GM18517 (cell line): ENCODE results near the gene PPP1R12B.
"Not testable (repeated sequence)": the region's sequence is repeated elsewhere in the genome, so short reads cannot be mapped to it uniquely, and the experiment has no call there.

Experiments used
- ATAC-seq: cut with Tn5 transposase; IDR thresholded peaks from one replicate; pipeline ENCODE4 v1.9.1; 2021; ENCODE audit warnings: mild to moderate bottlenecking, moderate library complexity; ENCODE audit not compliant: unreplicated experiment

PPP1R12B gene

DNA sequence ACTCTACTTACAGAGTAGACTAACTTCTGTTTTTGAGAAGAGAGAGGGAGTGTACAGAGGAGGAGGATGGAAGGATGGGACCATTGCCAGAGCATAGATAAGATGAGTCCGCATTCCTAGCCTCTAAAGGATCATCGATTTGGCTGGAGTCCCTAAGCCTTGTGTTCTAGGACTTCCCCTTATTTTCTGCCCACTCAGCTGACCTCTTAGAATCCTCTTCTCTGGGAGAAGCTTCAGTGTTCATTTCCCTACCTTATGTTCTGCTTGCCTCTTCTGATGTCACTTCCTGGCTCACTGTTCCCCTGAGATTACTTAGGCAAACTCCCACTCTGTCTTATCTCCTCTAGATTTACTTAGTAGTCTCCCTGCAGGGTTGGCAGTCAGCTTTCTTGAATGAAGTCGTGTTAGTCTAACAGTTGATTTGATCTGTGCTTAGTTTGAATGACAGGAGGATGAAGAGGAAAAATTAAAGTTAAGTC, 205.1 kb downstream of the PPP1R12B start:
- ATAC-seq = peak; percentile 77

DNA sequence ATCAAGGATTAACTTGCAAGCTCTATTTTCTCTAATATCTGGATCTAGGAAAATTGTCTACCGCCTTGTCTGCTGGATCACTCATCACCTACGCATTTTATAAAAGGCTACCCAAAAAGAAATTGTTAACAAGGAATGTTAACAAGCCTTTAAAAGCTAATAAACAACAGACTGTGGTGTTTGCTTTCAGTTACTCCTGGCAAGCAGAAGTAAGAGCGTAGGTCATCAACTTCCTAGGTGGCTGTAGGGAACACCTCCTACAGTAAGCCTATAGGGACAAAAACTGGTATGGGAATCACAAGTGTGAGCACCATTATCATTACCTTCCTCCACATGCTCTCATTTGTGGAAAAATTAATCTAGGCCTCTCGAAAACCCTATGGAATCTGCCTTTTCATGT, 206.1 kb downstream of the PPP1R12B start:
- ATAC-seq = not testable (repeated sequence)

DNA sequence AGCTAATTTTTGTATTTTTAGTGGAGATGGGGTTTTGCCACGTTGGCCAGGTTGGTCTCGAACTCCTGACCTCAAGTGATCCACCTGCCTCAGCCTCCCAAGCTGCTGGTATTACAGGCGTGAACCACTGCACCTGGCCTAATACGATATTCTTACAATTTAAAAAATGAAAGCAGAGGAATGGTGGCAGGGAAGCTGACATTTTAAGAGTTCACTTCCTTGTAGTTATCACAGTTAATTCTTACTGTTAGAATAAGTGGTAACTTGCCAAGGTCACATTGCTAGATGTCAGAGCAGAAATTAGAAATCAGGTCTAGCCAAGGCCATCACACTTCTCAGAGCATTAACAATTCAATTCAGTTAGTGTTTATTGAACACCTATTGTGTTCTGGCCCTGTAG, 207.5 kb downstream of the PPP1R12B start:
- not testable (repeated sequence) for ATAC-seq

DNA sequence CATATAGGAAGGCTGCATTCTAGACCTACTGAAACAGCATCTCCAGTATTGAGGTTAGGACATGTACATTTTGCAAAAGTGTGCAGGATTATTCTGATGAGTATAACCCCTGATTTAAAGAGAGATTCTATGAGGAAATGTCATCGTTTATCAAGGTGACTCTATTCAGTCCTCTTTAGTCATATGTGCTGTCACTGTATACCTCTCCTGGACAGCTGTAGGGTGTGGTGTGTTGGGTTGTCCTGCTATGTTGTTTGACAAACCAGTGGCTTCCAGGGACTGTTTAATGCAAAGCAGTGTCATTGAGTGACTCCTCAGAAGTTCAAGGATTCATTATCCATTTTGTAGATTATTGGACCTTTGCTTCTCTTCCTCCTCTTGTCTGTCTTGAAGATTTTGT, 209.2 kb downstream of the PPP1R12B start:
- not testable (repeated sequence) for ATAC-seq

DNA sequence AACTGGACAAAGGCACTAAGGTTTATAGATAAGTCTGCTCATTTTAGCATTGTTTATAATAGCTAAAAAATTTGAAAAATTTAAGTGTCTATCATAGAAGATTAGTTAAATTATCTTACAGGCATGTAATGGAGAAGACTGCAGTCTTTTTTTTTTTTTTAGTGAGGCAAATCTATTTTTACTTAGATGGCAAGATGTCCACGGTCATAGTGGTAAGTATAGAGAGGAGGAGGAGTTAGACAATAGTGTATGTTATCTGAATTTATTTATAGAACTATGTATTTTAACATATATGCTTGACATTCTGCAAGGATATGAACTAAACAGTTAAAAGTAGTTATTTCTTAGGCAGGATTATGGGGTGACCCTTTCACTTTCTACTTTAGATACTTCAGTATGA, 212.7 kb downstream of the PPP1R12B start:
- no peak for ATAC-seq

DNA sequence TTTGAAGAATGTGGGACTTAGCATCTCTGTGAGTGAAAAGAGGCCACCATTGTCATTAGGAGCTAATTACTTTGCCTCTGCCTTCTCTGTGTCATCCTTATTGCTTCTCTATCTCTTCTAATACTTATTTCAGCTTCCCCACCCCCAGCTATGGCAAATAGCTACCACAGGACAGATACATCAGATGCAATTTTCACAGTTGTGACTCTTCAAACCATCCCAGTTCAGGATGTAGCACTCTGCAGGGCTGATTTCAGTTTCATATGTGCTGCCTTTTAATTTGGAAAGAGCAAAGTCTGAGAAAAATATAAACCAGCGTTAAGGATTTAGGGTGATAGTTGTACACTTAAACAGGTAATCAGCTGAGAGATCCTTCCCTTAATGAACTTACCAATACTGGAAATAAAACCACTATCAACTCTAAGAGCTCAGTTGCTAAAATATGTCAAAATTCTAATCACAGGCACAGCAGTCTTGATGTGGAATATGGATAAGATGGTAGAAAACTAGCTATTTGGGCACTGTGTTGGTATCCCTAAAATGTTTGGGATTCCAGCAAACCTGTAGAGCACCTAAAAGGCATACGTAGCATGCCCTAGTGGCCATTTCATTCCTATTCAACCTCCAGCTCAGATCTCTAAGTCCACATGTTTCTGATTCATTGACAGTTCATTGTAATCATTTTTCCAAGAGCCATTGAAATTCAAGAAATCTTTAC, 213.4 kb downstream of the PPP1R12B start:
- ATAC-seq = no peak

DNA sequence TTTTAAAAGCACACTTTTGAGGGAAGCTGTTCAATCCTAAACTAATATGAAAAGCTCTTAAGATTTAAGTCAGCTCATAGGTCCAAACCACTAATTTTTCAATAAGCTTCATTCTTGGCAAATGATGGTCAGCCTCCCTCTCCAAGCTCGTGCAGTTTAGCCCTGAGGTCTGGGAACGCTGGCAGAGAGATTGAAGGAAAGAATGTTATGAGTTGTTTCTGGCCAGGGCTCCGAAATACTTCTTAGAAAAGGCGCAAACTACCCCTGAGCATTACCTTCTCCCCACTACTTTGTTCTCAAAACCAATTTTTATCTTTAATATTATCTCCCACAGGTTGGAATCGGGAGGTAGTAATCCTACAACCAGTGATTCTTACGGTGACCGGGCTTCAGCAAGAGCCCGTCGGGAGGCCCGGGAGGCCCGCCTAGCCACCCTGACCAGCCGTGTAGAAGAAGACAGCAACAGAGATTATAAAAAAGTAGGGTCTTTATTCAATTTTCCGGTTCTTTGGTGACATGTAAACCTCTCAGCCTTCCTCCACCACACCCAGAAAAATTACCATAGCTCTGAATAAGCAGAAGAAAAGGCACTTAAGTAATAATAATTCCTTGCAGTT, 214.1 kb downstream of the PPP1R12B start:
- ATAC-seq = no peak

DNA sequence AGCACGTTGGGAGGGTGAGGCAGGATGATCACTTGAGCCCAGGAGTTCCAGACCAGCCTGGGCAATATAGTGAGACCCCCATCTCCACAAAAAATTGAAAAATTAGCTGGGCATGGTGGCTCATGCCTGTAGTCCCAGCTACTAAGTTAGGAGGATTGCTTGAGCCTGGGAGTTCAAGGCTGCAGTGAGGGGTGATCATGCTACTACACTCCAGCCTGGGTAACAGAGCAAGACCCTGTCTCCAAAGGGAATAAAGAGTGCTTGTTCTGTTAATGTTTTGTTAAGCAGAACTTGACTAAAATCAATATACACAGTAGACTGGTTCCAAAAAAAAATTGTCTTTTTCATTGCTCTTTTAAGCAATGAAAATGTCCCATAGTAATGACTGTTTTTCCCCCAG, 215.3 kb downstream of the PPP1R12B start:
- ATAC-seq = no peak

DNA sequence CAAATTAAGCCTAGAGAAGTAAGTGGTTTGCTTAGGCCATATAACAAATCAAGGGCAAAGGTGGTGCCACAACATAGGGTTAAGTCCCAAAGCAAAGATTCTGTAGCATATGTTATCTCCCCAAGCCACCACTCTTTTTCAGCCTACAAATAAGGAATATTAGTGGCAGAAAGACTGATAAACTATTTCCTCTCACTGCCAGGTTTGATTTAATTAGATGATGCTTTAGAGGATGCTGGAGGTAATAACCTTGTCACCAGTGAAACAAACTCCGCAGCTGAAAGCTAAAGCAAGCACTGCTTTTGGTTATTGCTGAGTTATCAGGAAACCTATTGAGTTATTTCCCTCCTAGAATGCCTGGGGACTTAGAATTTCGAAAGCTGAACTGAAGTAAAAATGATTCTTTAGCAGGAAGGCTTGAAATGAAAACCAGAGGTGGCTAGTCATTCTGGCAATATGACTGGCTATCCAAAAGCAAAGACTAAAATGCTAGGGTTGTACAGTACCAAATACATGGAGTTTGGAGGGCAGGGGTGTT, 216.5 kb downstream of the PPP1R12B start:
- ATAC-seq = no peak

DNA sequence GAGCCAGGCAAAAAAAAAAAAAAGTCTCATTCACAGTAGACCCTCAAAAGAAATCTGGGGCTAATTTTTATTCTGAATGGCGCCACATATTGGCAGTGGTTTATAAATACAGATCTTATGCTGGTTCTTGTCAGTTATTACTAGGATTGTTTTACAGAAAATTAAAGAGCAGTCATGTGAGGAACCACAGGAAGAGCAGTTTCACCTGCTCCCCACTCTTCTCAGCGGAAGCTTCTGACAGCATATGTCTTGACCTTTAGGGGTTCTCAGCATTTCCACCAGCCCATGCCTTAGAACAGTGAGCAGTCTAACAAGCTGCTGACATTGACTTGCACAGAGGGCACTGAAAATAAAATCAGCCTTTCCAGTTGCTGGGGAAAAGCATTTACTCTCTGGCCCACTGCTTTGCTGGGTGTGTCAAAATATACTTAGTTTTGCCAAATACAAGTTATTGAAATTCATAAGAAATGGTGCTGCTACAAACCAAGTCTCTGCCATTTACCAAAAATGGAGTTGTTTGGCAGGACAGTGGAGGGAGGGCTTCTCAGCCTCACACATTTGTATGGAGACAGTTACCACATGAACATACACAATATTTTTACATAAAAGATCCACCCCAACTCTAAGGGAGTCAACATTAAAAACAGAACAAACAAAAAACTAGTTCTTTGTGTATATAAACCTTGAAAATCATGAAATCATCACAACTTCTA, 217.5 kb downstream of the PPP1R12B start:
- ATAC-seq = peak; percentile 76

DNA sequence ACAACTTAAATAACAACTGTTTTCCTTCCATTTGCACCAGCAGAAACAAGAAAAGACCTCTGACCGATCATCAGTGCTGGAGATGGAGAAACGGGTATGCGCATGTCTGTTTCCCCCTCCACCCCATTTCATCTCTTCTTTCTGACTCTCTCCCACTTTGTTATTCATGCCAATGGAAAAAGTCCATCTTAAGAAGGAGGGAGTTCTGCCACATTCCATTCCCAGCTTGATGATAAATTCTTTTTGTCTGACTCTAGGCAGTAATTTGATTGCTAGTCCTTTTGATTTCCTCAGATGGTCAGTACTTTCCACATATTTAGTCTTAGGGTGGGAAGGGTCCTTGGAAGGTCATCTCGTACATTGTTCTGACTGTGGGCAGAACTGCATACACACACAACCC, 219.2 kb downstream of the PPP1R12B start:
- ATAC-seq = no peak

DNA sequence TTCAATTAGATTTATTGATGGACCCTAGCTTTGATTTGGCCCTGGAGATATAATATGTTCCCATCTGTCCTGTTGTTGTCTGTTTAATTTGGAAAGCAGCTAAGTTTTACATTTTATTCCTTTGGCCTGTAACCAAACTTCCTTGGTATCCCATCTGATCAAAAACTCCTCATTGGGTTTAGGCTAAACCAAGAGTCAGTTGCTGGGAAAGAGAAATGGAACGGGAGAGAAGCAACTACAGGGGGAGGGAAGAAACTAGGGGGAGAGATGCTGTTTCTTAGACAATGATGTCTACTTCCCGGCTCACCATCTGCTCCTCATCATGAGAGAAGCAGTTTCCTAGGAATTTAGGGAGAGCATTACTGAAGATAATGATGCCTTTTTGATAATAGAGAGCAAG, 219.9 kb downstream of the PPP1R12B start:
- no peak for ATAC-seq

DNA sequence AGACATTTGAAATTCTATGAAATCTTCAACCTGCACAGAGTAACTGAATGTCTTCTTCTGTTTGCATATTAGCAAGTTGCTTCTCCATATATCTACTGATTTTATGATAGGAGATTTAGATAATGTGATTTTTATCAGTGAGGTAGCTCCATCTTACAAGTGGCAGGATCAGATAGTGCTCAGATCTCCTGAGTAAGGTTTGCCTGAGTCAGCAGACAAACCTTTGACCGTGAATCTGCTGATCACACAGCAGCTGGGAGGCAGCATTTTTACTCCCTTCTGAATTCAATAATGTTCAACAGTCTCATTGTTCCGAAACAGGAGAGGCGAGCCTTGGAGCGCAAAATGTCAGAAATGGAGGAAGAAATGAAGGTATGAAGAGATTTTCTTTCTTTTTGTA, 220.3 kb downstream of the PPP1R12B start:
- ATAC-seq = no peak

DNA sequence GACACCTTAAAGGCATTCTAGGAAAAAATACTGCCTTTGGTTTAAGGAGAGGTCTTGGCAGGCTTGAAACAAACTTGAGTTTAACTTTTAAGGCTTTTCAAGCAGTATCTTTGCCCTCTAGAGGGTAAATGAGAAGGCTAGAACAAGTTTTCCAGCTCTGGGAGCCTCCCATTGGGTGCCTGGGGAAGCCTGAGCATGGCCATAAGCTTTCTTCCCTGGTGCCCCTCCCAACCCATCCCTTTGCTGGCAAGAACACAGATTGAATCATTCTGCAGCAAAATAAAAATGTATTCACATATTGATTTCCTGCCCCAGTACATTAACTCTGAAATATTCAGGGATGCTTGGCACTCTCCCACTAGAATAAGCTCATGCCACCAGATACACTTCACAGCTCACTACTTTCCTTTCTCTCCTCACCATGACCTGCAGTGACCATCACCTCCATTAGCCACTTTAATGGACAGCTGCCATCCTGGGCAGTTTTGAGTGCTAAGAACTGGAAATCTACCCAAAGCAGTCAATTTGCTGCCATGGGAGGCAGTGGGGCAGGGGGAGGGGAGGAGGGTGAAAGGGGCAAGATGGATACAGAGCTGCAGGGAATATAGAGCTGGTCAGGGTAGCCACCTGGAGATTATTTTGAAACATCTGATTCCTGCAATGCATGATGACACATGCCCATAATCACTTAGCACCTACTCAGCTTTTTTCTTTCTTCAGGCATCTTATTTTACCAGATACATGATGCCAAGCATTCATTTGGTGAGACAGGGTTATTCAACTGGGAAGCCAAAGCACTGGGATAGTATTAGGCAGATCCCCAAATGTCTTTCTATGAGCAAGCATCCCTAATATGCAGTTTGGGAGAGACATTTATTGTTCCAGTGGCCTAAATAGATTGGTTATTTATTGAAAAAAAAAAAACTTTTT, 221.2 kb downstream of the PPP1R12B start:
- no peak for ATAC-seq

DNA sequence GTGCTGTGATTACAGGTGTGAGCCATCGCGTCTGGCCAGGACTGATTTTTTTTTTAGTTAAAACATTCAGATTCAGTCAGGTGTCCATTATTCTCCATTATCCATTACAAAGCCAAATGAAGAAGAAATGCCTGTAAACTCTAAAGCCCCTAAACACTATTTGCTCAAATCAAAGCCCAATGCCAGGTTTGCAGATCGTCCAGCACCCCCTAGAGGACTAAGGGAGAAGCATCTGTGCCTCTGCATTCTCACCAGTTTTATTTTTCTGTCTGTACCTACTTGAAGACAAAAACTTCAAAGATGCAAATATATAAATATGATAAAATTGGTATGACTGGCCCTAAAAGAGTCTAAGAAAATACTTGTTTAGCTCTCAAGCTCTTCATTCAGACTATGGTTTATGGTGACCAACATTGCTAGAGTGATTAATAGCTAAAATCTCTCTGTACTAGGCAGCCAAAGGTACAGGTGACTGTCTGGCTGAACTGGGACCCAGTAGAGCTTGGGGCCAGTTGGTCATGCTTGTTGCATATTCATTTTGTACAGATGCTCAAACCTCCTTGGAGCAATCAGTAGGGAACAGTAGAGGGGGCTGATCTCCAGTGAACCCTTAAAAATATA, 223.3 kb downstream of the PPP1R12B start:
- ATAC-seq = no peak

DNA sequence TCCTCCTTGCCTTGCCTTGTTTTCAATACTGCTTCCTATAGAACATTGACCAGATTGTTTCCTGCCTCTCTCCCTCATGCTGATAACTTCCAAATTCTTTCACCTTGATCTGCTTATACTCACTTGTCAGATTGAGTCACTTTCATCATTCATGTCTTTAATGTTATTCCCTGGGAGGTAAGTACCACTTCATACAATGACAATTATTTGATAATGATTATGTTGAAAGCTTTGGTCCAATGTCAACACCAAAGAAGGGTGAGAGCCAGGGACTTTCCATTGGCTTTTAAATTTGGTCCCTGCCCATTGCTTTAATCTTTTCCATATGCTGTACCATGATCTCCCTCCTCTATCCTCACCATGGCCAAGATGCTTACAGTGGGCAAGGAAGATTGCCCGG, 224.4 kb downstream of the PPP1R12B start:
- no peak for ATAC-seq

DNA sequence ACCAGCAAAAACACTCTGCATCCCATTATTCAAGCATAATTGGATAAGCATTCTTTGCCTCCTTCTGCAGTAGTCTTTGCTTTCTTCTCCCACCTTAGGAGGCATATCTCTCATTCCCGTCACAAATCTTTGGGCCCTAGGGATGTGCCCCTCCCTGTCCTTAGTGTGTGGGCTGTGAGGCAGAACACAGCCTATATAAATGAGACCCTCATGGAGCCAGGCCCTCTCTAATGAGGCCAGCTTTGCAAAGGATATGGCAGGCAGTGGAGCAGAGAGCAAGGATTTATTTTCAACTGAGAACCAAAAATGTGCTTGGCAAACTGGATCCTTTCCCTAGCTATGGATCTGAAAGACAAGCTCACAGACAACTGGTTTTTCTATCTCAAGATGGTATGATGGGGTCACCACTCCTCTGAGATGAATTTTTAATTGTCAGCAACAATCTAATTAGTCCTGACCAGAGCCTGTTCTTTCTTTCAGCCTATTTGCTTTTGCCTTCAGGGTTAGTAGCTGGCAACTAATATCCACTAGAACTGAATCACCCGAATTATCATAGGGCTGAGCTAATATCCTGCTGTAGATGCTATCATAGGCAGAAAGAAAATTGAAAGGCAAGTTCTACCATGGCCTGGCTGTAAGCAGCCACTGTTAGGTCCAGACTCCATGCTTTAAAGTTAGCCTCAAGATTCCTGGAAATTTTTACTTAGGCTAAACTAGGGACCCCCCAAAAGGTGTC, 227.6 kb downstream of the PPP1R12B start:
- ATAC-seq = no peak

DNA sequence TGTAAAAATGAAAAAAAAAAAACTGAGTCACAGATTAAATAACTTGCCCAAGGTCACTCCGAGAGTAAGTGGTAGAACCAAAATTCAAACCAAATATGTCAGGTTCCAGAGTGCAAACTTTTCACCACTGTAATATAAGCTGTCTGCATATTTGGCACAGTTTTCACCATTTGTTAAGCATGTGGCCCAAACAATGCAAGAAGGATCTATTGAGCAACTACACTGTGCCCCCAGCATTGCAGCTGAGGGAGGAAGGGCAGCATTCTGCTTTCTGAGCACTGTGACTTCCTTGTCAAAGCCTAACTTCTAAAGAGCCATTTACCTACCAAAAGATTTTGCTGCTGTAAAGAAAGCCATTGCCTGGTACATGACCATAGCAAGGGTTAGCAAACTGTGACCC, 228.3 kb downstream of the PPP1R12B start:
- ATAC-seq = no peak

DNA sequence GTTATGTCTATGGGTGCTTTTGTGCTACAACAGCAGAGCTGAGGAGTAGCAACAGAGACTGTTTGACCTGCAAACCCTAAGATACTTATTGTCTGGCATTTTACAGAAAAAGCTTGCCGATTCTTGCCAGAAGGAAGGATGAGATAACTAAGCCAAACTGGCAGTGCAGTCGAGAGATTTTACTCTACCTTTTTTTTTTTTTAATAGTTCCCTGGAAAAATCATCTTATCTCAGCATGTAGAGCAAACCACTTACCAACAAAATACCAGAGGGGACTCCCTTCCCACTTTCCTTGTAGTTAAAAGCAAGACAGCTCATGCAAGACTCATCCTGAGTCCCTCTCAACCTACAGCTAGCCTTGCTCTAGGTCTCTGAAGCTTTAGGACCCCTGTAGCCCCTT, 228.9 kb downstream of the PPP1R12B start:
- ATAC-seq = no peak
